Nucleus accumbens (tissue), 56 donors: ENCODE data around the gene PRPF40B.

Experiments
- DNase-seq, 56 donors: peaks; one replicate each; lab custom pipeline; 2025; lab: John Stamatoyannopoulos, UW

Gene PRPF40B

DNA sequence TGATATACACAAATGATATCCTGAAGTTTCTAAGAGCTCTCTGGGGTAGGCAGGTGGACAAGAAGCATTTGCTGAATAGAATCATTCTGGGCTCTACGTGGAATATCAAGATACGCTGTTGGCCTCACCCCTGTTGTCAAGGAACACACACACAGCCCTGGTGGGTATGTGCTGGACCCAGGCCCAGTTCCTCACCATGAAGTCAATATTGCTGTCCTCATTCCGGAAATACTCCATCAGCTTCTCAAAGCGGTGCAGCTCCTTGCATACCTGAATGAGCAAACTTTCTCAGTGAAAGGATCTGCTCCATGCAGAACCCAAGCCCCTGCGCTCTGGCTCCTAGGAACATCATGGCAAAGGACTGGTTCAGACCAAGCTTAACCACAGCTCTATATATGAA is 31.4 kb downstream of the PRPF40B start:
- DNase-seq, result no peak

DNA sequence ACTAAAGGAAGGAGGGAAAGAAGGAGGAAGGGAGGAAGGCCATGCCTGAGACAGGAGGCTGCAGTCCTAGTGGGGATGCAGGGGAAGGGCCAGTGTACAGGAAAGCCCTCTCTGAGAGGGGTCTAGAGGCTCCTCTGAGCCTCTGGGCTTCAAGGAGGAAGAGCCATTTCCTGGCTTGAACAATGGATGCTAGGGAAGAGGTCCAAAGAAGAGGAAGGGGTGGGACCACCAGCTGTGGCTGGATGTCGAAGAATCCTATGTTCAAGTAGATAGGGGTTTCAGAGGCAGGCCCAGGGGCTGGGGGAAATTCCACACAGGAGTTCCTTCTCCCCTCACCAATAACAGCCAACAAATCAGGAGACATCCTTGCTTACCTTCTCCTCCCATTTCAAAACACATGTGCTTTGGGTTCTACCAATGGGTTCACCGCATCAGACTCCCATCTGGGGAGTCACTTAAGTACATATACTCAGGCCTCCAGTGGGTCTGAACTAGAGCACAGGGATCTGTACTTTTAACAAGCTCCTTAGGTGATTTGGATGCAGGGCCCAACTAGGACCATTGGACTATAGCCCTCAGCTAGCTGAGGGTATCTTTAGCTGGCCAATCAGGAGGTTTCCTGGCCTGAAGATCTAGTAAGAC is 32.4 kb downstream of the PRPF40B start:
- DNase-seq, result no peak

DNA sequence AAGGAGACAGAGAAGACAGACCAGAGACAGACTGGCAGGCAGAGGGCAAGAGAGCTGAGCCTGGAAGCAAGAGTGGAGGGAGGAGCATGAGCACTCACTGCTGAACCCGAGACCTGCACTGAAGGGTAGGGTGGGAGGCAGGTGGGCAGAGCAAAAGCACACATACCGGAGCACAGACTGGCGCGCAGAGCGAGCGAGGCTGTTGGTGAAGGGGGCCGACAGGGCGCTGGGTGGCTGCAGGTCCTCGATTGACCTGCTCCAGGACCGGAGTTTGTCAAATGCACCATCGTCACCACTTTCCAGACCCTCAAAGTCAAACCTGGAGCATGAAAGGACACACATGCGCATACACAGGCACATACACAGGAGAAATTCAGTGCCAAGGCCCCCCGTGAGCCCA is 34.9 kb downstream of the PRPF40B start:
- DNase-seq, result no peak

DNA sequence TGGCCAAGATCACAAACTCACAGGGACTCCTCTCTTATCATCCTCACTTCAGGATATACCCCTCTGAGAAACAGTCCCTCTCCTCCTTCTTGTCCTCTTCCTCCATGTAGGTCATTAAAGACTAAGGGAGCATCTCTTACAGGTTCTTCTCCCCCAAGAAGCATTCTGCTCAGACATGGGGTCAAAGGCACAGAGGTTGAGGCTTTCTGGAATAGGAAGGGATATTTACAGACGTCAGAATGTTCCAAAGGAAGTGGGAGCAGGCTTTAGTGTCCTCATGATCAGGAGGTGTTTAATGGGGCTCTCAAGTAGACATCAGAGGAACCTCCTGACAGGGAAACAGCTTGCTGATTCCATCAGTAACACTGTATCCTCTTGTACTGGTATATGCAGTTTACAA is 36.4 kb downstream of the PRPF40B start:
- DNase-seq, result no peak

DNA sequence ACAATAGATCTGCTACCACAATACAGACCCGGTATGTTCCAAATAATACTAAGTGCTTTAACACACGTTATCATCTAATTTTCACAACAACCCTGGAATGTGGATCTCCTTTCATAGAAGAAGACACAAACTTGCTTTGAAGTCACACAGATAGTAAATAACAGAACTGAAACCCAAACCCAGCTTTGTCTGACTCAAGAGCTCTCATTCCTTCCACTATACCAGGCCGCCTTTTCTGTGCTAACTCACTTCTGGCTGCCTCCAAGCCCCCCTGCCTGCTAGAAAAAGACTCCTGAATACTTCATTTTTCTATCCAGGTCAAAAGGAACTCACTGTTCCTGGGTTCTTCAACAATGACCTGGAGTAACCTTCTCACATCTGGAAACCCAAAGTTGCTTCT is 37.8 kb downstream of the PRPF40B start:
- DNase-seq, result no peak

DNA sequence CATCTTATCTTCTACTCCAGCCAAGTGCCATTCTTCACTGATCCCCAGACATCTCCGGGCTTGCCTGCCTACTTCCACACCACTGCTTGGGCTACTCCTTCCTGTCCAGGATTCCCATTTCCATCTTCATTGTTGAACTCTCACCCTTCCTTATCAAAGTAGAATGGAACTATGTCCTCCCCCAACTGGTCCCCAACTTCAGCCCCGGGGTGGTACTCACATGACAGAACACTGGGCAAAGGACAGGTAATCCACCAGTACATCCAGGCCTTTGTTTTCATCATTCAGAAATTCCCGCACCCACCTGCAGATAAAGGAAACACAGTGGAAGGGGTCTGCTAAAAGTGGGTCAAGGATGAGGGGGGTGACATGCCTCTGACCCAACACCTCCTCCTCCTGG is 38.4 kb downstream of the PRPF40B start:
- DNase-seq, result no peak

DNA sequence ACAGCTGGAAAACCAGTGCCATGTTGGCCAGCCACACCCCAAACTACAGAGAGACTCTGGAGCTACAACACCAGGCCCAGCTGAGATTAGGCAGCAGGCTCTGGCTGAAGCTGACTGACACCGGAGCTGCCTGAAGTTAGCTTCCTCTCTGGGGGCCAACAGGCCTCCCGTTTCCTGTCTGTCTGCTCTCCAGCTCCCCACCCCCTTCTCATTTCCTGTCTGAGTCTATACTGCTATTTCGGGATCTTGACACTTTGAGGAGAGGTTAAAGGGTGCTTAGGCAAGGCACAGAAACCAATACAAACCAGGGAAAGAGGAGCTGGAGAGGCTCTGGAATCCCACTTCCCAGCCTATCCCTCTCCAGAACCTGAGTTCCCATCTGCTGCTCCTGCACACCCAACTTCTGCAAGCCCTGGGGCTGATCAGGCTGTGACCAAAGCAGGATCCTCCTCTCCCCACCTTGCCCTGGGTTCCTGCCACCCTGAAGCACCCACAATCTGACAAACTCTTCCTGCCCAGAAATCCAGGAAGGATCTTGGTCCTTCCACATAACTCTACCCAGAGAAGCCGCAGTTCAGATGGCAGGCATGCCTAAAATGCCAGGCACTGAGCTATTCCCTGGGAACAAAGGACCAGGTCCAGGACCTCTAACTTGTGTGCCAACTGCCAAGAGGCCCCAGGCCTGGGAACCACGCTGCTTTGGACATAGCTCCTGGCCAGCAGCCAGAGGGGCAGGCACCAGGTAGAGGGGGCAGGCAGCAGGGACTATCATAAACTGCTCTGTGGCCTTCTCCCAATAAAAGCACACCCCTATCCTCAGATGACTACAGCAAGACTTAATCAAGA is 39.9 kb downstream of the PRPF40B start:
- DNase-seq, result peak in 15 of 56 donors; percentile 10 to 50 (median 21)

DNA sequence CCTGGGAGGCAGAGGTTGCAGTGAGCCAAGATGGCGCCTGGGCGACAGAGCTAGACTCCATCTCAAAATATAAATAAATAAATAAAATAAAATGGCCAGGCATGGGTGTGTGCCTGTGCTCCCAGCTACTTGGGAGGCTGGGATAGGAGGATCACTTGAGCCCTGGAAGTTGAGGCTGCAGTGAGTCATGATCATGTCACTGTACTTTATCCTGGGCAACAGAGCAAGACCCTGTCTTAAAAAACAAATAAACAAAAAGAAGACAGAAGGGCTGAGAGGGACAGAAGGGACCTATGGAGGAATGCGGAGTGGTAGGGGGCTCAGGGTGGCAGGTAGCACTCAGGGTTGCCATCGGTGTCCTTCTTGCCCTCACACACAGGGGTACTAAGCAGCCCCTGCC is 40.8 kb downstream of the PRPF40B start:
- DNase-seq, result no peak

DNA sequence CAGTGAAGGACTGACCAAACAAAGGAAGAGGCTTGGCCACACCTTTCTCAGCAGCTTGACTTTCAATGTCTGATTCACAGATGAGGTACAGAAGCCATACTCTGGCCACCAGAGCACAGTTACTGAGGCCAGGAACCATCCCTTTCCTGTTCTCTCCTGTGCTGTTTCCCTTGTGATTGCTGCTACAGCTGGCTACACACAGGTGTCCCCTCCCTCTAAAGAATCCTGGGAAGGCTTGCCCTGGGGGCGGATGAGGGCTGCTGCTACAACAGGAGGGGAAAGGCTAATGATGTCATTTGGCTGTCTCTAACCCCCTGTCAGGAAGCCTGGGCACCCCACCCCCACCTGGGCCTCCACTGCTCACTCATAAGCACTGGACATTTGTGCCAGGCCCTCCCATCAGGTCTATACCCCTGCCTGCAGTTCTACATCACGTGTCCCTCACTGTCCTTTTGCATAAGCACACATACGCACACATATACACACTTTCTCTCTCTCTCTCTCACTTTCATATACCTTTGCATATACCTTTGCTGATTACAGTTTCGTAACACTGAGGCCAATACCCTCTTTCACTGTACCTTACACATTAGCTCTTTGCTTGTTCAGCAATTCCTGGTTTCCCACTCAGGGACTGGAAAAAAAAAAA is 41.4 kb downstream of the PRPF40B start:
- no peak for DNase-seq

DNA sequence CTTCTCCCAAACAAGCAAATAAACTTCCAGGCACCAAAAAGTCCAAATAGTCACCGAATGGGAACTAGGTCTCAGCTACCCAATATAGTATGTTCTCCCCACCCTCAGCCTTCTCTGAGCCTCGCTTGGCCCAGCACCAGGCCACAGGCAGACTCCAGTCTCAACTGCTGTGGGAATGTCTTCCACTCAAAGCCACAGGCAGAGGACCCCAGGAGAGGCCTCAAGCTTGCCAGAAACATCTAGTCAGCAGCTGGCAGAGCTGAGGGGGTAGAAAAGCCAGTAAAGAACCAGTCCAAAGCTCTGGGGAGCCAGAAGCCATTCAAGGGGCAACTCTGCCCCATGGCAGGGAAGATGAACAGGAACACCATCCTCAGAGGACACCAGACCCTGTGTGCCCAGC is 42.0 kb downstream of the PRPF40B start:
- DNase-seq, result peak in 1 of 56 donors; percentile 36

DNA sequence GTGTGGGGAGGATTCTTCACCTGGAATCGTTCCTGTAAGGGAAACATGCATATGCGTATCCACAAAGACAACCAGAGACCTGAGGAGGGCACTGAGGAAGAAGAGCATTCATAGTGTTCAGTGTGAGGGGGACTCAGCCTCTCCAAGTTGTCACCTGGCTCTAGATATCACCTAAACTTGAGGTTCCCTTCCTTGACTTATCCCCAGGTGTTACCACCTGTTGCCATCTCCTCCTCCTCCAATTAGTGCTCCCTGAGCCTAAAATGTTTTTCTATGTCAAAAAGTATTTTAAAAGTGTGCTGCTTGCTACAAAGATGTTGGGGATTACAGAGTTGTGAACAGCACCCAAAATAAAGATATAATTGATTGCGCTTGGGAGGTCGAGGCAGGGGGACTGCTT is 42.8 kb downstream of the PRPF40B start:
- no peak for DNase-seq

DNA sequence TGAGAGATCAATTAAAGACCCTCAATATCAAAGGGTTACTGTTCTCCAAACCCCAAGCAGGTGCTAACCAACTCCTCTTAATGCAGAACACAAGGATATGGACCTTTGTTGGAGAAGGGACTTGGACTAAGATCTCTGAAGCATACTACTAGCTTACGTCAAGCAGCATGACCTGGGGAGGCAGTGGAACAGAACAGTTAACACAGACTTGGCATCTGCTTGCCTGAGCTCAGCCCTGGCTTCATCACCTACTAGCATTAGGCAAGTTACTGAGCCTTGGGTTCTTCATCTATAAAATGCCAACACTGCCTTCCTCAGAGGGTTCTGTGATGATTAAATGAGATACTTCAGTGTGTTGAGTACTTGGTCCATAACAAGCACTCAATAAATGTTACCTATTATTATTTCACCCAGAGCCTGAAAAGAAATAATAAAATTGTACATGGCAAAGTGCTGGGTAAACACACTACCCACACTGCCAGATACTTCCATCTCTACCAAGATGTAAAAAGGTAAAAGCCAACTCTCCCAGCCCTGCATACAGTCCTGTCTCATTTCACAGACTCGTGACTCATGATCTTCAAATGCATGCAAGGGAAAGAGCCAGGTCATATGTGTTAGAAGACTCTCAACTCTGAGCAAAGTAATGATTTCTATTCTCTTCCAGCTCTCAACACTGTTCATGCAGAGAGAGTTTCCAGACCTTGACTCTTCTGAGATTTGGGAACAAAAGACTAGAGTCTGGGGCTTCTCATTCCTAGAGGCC is 44.1 kb downstream of the PRPF40B start:
- DNase-seq, result no peak

DNA sequence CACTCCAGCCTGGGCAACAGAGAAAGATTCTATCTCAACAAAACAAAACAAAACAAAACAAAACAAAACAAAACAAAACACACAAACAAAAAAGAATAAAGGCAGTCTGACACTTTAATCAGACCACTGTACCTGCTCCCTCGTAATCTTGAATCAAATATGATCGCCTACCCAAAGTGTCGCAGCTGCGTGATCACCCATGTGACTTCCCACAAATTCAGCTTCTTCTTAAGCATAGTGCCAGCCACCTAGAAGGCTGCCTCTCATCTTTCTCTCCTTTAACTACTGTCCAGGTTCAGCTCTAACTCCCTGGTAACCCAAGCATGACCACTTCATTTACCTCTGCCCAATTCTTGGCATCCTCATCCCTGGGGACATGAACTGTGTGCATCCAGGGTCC is 46.4 kb downstream of the PRPF40B start:
- DNase-seq, result no peak

DNA sequence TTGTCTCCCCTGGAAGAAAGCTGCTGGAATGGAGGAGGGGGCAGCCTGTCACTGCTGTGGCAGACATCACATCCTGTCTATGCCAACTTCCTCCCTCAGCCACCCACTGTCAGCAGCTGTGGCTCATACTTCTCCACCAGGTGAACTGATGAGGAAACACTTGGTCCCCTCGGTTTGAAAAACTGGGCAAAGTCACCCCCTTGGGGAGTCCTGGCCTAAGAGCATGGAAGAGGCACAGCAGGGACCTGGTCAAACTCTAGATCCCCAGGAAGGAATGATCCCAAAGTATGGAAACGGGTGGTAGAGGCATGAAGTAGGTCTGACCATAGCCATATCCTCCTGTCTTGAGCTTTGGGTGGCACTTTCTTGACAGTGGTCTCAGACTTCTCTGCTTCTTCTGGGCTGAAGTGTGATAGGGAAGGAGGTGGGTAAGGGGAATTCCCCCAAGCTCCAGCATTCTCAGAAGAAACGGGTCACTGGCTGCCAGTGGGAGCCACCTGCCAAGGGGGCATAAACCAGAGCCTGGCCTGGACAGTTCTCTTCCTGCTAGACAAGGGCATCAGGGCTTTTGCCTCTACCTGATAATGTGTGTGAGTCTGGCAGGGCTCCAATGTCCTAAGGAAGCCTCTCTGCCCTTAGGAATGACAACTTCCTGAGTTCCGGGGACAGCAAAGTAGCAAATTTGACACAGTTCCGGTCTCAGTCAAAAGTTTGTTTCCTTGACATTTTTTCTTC is 47.8 kb downstream of the PRPF40B start:
- DNase-seq, result peak in 3 of 56 donors; percentile 7 to 18 (median 9)

DNA sequence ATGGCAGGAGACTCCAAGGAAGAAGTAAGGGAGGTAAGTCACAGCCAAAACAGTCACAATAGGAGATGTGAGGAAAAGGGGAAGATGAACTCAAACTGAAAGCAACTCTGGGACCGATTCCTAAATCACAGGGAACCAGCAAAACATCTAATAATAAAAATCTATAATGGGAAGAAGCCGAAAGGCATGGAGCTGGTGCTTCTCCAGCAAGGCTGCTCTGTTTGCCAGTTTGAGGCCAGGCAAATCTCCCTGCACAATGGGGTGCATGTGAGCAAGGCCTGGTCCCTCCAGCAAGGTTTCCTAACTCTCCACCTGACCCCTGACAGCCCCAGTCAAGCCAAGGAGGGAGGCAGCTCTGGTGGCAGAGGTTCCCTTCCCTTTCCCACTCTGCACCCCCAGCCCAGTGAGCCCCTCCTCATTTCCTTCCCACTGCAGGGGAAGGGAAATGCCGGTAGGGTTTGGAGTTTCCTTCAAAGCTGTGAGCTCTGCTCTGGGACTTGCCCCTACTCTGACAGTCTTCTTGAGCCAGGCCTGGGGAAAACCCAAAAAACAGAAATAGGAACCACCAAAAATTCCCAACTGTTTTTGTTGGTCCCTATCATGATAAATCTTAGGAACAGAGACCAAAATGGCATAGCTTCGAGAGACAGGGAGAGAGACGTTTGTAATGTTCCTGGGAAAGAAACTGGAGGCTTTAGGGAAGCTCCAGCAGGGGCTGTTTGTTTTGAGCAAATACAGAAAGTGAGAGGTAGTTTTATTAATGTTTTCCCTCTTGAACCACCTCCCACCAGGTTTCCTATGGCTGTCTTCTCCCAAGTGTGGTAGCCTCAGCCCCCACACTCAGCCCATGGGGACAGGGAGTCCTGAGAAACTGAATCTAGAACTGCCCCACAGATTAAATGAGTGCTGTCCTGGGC is 49.2 kb downstream of the PRPF40B start:
- peak in 16 of 56 donors; percentile 6 to 39 (median 21) for DNase-seq

DNA sequence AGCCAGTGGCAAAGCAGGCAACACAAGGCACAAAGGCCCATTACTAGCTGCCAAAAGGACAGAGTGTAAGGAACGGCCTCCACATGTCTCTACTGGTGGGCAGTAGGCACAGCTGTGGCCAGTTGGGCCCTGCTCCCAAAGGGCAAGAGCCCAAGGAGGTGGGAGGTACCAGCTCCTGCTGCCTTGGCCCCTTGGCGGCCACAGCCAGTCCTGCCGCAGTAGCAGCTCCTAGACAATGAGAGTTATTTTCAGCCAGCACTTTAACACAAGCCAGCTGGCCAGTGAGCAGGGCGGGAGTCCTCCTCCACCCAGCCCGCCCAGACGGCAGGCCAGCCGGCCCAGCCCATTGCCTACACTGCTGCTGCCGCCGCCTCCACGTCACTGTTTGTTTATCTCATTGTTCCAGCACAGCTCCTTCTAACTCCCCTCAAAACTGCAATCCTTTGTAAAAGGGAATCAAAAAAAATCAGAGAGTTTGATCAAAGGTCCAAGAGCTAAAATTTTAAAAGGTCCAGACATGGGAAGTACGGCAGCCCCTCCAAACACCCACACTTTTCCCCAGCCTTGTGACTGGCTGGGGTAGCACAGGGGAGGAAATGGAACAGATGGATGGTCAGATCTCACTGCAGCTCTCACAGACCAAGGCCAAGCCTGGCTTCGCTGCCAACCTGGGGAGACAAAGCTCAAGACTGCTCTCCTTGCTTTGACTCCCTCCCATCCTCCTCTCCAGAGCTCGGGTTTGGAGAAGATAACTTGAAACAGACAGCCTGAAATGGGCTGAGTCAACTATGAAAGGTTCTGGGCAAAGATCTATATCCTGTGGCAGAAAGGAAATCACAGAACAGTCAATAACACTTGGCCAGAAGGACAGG is 50.3 kb downstream of the PRPF40B start:
- peak; percentile 48 to 99 (median 94) for DNase-seq

DNA sequence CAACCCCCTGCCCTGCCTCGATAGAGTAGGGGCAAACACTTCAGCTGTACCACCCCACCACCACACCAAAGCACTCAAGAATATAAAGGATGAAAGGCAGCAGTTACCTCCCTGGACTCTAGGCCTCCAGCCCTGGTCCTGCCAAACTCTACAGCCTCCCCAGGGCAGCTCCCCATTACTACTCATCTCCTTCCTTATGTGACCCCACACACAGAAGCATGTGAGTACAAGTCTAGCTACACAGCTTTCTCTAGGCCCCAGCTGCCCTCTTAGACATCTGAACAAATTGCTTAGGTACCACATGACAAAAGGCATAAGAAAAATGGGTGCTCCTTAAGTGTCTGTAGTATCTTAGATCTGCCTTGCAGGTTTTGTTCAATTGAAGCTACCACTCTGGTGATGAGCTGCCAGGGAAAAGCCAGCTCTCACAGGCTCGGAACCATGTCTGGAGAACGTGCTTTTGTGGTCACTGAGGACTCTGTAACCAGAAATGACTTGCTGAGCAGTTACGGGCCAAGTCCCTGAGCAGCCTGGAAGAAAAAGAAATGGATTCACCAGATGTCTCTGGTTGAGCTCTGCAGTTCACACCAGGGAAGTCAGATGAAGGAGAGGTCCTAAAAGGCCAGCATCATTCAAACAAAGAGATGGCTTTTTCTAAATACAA is 51.1 kb downstream of the PRPF40B start:
- DNase-seq, result peak in 4 of 56 donors; percentile 19 to 53 (median 25)
